ENCODE measurements around the gene BMF.

The BMF gene

DNA sequence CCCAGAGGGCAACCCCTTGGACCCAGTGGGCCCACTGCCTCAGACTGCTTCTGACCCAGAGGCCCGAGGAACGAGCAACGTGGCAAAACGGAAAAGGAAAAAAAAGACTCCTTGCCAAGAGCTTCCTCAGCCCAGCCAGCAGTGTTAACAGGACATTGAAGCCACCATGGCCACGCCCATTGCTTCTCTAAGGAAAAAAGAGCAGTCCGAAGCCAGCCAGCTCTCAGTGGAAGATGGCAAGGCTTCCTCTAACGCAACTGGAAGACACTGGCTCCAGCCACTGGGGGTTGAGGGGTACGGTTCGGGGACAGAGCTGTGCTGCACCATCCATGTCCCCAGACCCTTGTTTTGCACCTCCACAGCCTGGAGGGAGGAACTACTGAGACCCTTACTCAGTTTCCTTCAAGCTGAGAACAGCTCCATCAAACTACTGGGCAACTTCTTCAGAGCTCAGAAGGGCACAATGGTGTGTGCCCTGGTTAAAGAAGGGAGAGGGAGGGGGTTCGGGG, 10.7 kb downstream of the BMF start:
- DNase-seq (ENCODE audit: low read depth), result no peak
- TF ChIP-seq, protein P1, sequence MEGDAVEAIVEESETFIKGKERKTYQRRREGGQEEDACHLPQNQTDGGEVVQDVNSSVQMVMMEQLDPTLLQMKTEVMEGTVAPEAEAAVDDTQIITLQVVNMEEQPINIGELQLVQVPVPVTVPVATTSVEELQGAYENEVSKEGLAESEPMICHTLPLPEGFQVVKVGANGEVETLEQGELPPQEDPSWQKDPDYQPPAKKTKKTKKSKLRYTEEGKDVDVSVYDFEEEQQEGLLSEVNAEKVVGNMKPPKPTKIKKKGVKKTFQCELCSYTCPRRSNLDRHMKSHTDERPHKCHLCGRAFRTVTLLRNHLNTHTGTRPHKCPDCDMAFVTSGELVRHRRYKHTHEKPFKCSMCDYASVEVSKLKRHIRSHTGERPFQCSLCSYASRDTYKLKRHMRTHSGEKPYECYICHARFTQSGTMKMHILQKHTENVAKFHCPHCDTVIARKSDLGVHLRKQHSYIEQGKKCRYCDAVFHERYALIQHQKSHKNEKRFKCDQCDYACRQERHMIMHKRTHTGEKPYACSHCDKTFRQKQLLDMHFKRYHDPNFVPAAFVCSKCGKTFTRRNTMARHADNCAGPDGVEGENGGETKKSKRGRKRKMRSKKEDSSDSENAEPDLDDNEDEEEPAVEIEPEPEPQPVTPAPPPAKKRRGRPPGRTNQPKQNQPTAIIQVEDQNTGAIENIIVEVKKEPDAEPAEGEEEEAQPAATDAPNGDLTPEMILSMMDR (conservative IDR thresholded peaks at IDR 0.05; ENCODE audit: low read depth, low read length), result no peak
- H3K4me3 ChIP-seq (ENCODE audit: low read length), result no peak overlapping the region

DNA sequence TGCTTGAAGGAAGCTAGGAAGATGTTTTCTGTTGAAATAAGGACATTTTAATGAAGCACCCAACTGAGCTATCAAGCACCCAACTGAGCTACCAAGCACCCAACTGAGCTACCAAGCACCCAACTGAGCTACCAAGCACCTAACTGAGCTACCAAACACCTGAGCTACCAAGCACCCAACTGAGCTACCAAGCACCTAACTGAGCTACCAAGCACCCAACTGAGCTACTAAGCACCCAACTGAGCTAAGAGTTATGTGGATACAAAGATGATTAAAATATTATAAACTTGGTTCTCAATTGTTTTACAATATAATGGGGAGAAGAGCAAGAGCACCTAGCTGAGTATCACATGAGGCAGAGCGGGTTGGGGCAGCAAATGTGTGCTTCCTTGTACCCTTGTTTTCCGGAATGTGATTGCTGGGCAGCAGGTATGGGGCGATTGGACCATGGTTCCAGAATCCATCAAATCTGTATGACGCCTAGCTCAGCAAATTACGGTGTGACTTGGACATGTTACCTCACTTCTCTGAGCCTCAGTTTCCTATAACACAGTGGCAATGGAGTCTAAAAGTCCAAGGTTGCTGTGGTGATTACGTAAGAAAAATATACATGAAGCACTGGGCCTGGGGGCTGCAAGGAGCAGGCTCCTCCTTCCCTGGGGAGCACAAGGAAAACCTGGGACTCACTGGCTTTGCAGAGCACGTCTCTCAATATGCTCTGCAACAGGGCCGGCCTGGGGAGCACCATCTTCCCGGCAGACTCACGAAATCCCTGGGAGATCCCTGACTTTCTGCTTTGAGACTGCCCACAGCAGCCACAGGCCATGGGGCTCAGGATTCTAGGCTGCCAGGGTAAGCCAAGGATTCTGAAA, 11.3 kb downstream of the BMF start:
- TF ChIP-seq, protein P1 (conservative IDR thresholded peaks at IDR 0.05; ENCODE audit: low read depth, low read length), result no peak
- no peak overlapping the region for H3K4me3 ChIP-seq (ENCODE audit: low read length)
- DNase-seq (ENCODE audit: low read depth), result no peak

DNA sequence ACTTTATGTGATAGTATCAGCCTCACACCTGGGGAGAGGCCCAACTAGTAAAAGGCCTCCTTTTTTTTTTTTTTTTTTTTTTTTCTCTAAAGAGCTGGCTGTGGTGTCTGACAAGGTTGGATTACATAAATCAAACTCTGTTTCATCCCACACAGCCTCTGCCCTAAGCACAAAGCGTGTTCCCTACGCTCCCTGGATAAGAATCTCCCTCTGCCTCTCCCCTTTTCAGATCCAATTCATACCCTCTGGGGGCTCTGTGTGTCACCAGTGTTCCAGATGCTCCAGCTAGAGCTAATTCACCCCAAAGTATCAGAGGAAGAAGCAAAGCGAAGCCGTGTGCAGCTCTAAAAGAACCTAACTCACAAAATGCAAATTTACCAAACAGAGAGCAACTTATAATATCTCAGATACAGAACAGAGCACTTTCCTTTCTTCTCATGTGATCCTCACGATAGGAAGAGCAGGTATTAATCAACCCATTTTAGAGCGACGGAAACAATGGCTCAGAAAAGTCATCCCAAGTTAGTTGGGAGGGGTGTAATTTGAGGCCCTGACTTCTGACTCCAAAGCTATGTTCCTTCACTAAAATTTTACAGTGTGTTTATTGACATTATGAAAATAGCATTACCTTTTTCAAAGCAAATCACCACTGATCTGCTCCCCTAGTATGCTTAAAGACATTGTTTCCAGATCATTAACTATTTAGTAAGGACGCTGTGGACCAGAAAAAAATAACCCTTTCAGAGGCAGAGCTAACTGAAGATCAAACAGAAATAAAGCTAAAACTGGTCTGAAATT, 12.4 kb downstream of the BMF start:
- DNase-seq (ENCODE audit: low read depth), result no peak
- H3K4me3 ChIP-seq (ENCODE audit: low read length), result no peak overlapping the region
- TF ChIP-seq, protein P1 (conservative IDR thresholded peaks at IDR 0.05; ENCODE audit: low read depth, low read length), result no peak

DNA sequence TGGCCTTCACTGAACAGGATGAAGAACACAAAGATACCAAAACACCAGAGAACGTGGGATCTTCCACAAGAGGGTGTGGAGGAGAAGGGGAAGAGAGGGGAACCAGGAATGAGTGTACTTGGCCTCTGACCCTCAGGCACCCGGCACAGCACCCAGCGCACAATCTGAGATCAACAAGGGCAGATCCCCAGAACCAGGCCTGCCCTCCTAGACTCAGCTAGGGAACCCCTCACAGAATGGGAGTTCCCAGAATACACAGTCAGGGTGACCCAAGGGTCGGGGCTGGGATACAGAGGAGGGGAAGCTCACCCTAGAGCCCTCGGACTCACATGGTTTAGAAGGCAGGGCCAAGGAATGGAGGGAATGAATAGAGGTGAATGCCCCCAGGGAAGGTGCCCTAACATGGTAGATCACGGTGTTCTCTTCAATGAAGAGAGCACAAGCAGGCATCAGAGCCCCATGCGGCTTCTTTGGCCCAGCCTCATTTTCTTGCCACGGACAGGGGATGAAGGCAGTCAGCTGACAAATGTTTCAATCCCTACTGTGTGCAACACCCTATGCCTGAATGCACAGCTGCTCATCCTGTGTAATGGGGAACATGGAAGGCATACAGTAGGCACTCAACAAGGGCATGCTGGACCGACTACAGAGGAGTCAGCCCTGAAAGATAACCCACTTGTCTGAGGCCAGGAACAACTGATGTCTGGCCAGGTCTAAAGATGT, 13.1 kb downstream of the BMF start:
- H3K4me3 ChIP-seq (ENCODE audit: low read length), result no peak overlapping the region
- TF ChIP-seq, protein P1 (conservative IDR thresholded peaks at IDR 0.05; ENCODE audit: low read depth, low read length), result no peak
- DNase-seq (ENCODE audit: low read depth), result no peak

DNA sequence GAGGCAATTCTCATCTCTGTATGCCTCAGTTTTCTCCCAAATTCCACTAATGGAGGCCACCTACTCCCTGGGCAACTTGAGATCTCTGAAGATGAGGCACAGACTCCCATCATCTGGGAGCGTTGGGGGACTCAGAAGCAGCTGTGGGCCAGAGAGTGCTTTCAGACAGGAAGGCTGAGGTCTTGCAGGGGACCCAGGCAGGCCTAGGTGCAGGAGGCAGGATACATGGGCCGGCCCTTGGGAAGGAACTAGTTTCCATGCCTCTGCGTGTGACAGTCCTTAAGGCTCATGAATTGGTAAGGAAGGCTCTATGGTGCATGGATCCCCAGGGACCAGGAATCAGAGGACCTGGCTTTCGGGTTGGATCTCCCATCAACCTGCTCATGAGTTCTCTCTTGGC, 14.5 kb downstream of the BMF start:
- H3K4me3 ChIP-seq (ENCODE audit: low read length), result no peak overlapping the region
- TF ChIP-seq, protein P1 (conservative IDR thresholded peaks at IDR 0.05; ENCODE audit: low read depth, low read length), result no peak
- no peak for DNase-seq (ENCODE audit: low read depth)

DNA sequence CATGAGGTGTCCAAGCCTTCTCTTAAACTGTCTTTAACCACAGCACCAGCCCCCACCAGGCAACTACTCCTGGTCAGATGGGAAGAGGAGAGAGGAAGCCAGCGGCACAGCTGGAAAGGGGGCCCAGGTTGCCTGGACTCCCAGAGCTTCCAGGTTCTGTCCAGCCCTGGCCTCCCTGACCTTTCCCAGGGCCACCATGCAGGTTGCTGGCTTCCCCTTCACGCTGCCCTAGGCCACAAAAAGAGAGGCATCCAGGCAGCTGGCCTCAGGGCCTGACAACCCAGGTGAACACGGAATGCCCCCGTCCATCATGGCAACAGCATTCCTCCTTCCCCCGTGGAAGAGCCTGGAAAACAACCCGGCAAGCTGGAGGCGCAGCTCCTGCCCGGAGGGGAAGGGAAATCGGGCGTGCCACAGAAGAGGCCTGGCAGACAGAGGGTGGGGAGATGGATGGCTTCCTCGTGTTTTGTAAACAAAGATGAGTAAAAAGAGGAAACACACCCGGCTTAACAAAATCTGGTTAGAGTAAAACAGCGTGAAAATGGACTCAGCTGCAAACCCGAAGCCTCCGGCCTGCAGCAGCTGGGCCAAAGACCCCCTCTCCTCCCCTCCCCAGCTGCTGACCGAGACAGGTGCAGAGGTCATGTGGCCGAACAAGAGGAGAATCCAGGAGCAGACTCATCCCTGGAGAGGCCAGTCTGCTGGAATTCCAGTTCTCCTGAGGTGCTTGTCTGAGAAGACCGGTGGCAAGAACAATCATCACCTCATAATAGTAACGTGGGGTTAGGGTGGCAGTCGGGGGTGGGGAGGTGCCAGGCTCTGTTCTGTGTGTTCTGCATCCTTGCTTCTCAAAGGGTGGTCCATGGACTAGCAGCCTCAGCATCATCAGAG, 15.5 kb downstream of the BMF start:
- TF ChIP-seq, protein P1 (conservative IDR thresholded peaks at IDR 0.05; ENCODE audit: low read depth, low read length), result no peak
- no peak for DNase-seq (ENCODE audit: low read depth)
- H3K4me3 ChIP-seq (ENCODE audit: low read length), result no peak overlapping the region
